Hematopoietic multipotent progenitor cell (in vitro differentiated cells): ENCODE results near the gene DHRS4L2. TPM values are rescaled to one million over a fixed set of nuclear protein-coding genes. Genes with fewer than 3 reads are reported as not detected.
A peak's percentile ranks its signal among the peaks of the same experiment; 100 is the strongest.
"Not testable (repeated sequence)": the region's sequence is repeated elsewhere in the genome, so short reads cannot be mapped to it uniquely, and the experiment has no call there.

Experiments used
- DNase-seq, 3 donors: peaks; one replicate each; pipeline ENCODE4 v3.0.0-alpha.2; 2011 to 2015; ENCODE audit warnings: low read depth in 2 of 3, low spot score in 2 of 3
- total RNA-seq: library from RNA; depleted of rRNA; stranded (reverse); fragments of >200 nt; gene quantifications from one replicate; pipeline ENCODE4 v1.2.3, GENCODE V29; 2012

DHRS4L2 gene
- total RNA-seq, 1 donor = 26.9 TPM

GRCh38 chr14:23970283-23970659 is 18.5 kb upstream of the DHRS4L2 start:
- not testable (repeated sequence) for DNase-seq

GRCh38 chr14:23973178-23973577 is 15.6 kb upstream of the DHRS4L2 start:
- not testable (repeated sequence) for DNase-seq

GRCh38 chr14:23974041-23974440 is 14.7 kb upstream of the DHRS4L2 start:
- DNase-seq = not testable (repeated sequence)

GRCh38 chr14:23977208-23977607 is 11.5 kb upstream of the DHRS4L2 start:
- DNase-seq = peak in 1 of 3 donors; percentile 59

- not testable (repeated sequence) for DNase-seq
Observed at GRCh38 chr14:23981951-23982813, 6.5 kb upstream of the DHRS4L2 start.

GRCh38 chr14:23984891-23985602 is 3.7 kb upstream of the DHRS4L2 start:
- DNase-seq = no peak

- DNase-seq = not testable (repeated sequence)
Observed at GRCh38 chr14:23988223-23988606, 514 bp upstream of the DHRS4L2 start.

- not testable (repeated sequence) for DNase-seq
Observed at GRCh38 chr14:23989734-23990445, 1.2 kb downstream of the DHRS4L2 start.

- DNase-seq = not testable (repeated sequence)
Observed at GRCh38 chr14:23990961-23991360, 2.2 kb downstream of the DHRS4L2 start.

GRCh38 chr14:23993042-23993441 is 4.3 kb downstream of the DHRS4L2 start:
- DNase-seq = not testable (repeated sequence)

- not testable (repeated sequence) for DNase-seq
Observed at GRCh38 chr14:23996009-23996408, 7.3 kb downstream of the DHRS4L2 start.

- DNase-seq = not testable (repeated sequence)
Observed at GRCh38 chr14:23996825-23997224, 8.1 kb downstream of the DHRS4L2 start.

- not testable (repeated sequence) for DNase-seq
Observed at GRCh38 chr14:23999640-24000039, 10.9 kb downstream of the DHRS4L2 start.

- DNase-seq = not testable (repeated sequence)
Observed at GRCh38 chr14:24001078-24001477, 12.3 kb downstream of the DHRS4L2 start.

- DNase-seq = not testable (repeated sequence)
Observed at GRCh38 chr14:24001679-24002078, 12.9 kb downstream of the DHRS4L2 start.

GRCh38 chr14:24006471-24006816 is 17.7 kb downstream of the DHRS4L2 start:
- DNase-seq = not testable (repeated sequence)

GRCh38 chr14:24006817-24007652 is 18.3 kb downstream of the DHRS4L2 start:
- peak; percentile 23 to 53 (median 42) for DNase-seq

- no peak for DNase-seq
Observed at GRCh38 chr14:24011051-24011450, 22.3 kb downstream of the DHRS4L2 start.

GRCh38 chr14:24012726-24013273 is 24.1 kb downstream of the DHRS4L2 start:
- DNase-seq = not testable (repeated sequence)
